Pulmonary artery endothelial cell (primary cell): Measurements from ENCODE around the gene ARTN. TPM values are rescaled to one million over a fixed set of nuclear protein-coding genes. Genes with fewer than 3 reads are reported as not detected.

Experiments used
- DNase-seq: peaks from one replicate; pipeline ENCODE4 v3.0.0-alpha.2; 2011; ENCODE audit warnings: low read depth, low spot score
- total RNA-seq: library from RNA; depleted of rRNA; stranded (reverse); fragments of >200 nt; gene quantifications from 2 replicates; pipeline ENCODE4 v1.2.3, GENCODE V29; 2014

Gene ARTN
- total RNA-seq, 1 donor from 2014 or later, result not detected

- DNase-seq, result no peak
These were observed 9.1 kb upstream of the ARTN start for GRCh38 chr1:43924516-43924915.

GRCh38 chr1:43925846-43926245, 7.8 kb upstream of the ARTN start:
- no peak for DNase-seq

GRCh38 chr1:43930168-43930948, 3.2 kb upstream of the ARTN start:
- DNase-seq, result no peak

- DNase-seq, result no peak
These were observed 2.7 kb upstream of the ARTN start for GRCh38 chr1:43930949-43931275.

- no peak for DNase-seq
These were observed 1.6 kb upstream of the ARTN start for GRCh38 chr1:43931711-43932660.

- DNase-seq, result no peak
These were observed 715 bp upstream of the ARTN start for GRCh38 chr1:43932786-43933385.

- no peak for DNase-seq
These were observed 742 bp downstream of the ARTN start for GRCh38 chr1:43934101-43934985.

- DNase-seq, result no peak
These were observed 1.4 kb downstream of the ARTN start for GRCh38 chr1:43934986-43935324.

- DNase-seq, result no peak
These were observed 2.3 kb downstream of the ARTN start for GRCh38 chr1:43935711-43936427.

GRCh38 chr1:43936431-43937151, 3.0 kb downstream of the ARTN start:
- DNase-seq, result no peak

- DNase-seq, result no peak
These were observed 3.7 kb downstream of the ARTN start for GRCh38 chr1:43937179-43937865.

GRCh38 chr1:43938383-43938782, 4.8 kb downstream of the ARTN start:
- no peak for DNase-seq

GRCh38 chr1:43938892-43939587, 5.4 kb downstream of the ARTN start:
- no peak for DNase-seq

GRCh38 chr1:43942411-43942810, 8.8 kb downstream of the ARTN start:
- DNase-seq, result no peak

GRCh38 chr1:43944860-43945259, 11.3 kb downstream of the ARTN start:
- no peak for DNase-seq

GRCh38 chr1:43945674-43946235, 12.2 kb downstream of the ARTN start:
- DNase-seq, result no peak

- peak; percentile 75 for DNase-seq
These were observed 12.8 kb downstream of the ARTN start, which contains the start of gene IPO13 for GRCh38 chr1:43946236-43947060. IPO13 (plus strand) TSS chr1:43946950; CDS start chr1:43947601, 651 bp downstream.
